ENCODE results near the gene MRGPRF.

DNA sequence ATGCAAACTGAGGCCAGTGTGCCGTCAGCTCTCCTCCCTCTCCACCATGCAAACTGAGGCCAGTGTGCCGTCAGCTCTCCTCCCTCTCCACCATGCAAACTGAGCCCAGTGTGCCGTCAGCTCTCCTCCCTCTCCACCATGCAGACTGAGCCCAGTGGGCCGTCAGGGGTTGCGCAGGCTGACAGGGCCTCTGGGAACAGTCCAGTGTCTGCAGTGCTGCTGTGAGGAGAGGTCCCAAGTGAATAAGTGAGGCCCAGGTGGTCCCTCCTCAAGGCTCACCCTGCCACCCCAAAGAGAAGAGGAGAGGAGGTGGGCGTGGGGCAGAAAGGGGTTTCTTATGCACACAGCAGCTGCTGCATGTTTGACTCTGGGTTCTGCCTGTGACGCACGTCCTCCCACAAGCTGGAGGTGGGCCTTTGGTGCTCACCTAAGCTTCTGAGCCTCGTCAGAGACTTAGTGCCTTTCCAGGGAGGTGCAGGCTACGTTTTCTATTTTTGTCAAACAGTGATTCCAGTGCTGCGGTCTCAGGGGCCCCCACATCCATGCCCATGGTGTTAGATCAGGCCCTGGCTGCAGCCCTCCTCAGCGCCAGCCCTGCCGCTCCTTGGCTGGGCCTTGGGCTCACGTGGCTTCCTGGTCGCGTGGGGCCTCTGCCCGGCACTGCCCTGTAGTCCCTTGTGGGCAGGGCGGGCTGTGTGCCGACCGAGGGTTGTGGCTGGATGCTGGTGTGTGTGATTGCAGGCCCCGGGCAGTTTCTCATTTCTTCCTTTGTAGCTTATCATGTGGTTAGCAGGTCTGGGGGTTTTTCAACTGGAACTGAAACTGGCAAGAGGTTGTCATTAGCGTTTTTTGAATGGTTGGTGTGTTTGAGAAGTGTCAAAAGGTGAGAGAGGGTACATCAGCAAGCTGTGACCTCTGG, 42.8 kb upstream of the MRGPRF start:
- TF ChIP-seq, protein P1, sequence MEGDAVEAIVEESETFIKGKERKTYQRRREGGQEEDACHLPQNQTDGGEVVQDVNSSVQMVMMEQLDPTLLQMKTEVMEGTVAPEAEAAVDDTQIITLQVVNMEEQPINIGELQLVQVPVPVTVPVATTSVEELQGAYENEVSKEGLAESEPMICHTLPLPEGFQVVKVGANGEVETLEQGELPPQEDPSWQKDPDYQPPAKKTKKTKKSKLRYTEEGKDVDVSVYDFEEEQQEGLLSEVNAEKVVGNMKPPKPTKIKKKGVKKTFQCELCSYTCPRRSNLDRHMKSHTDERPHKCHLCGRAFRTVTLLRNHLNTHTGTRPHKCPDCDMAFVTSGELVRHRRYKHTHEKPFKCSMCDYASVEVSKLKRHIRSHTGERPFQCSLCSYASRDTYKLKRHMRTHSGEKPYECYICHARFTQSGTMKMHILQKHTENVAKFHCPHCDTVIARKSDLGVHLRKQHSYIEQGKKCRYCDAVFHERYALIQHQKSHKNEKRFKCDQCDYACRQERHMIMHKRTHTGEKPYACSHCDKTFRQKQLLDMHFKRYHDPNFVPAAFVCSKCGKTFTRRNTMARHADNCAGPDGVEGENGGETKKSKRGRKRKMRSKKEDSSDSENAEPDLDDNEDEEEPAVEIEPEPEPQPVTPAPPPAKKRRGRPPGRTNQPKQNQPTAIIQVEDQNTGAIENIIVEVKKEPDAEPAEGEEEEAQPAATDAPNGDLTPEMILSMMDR (IDR thresholded peaks at IDR 0.05) = no peak
- no peak for TF ChIP-seq POLR2A (IDR thresholded peaks at IDR 0.05; ENCODE audit: low read length)
- TF ChIP-seq SREBF2 (IDR thresholded peaks at IDR 0.05) = no peak
